Thoracic aorta (tissue), 2 donors: ENCODE results near the gene SMIM1. TPM values are rescaled to one million over a fixed set of nuclear protein-coding genes. Genes with fewer than 3 reads are reported as not detected.

ENCODE experiments used
- ATAC-seq: fragments of 150-250 bp; one replicate; pipeline ENCODE4 v1.8.0; 2017; ENCODE audit warnings: low read depth; ENCODE audit not compliant: insufficient number of reproducible peaks, low FRiP score
- DNase-seq: peaks from one replicate; pipeline ENCODE4 v3.0.0-alpha.2; 2020; ENCODE audit warnings: low spot score
- H3K27ac ChIP-seq, 2 donors: fragments of 200-600 bp; sonication (generic); 1 replicate in 1 of 2; 2 replicates in 1 of 2; pipeline ENCODE4 v1.5.1; 2016; ENCODE audit warnings: mild to moderate bottlenecking in 2 of 2, moderate library complexity in 2 of 2
- H3K27me3 ChIP-seq: fragments of 200-600 bp; sonication (generic); replicated peaks from 2 replicates; pipeline ENCODE4 v1.6.0; 2016; ENCODE audit warnings: mild to moderate bottlenecking; ENCODE audit not compliant: insufficient read depth
- H3K36me3 ChIP-seq: fragments of 200-600 bp; sonication (generic); one replicate; pipeline ENCODE4 v1.5.1; 2016
- H3K4me1 ChIP-seq, 2 donors: fragments of 200-600 bp; sonication (generic); 1 replicate in 1 of 2; 2 replicates in 1 of 2; pipeline versions ENCODE4 v1.5.1 to v1.6.0; 2016; ENCODE audit warnings: low read depth in 2 of 2, mild to moderate bottlenecking in 1 of 2; ENCODE audit not compliant: control insufficient read depth in 1 of 2
- H3K4me3 ChIP-seq: fragments of 200-600 bp; sonication (generic); 2 replicates; pipeline ENCODE4 v1.5.1; 2016; ENCODE audit warnings: mild to moderate bottlenecking
- H3K9me3 ChIP-seq: fragments of 200-600 bp; sonication (generic); 2 replicates; pipeline ENCODE4 v1.5.1; 2016
- CTCF ChIP-seq: fragments of 200-600 bp; sonication (generic); IDR thresholded peaks from one replicate; pipeline ENCODE4 v1.5.1; 2019; ENCODE audit warnings: antibody characterized with exemption
- total RNA-seq, 2 donors: library from RNA; depleted of rRNA; stranded (reverse); fragments of >200 nt; gene quantifications; one replicate each; pipeline versions ENCODE4 v1.1.0 to v1.2.3, GENCODE V29; 2016

Gene SMIM1
- total RNA-seq, 2 donors from 2014 or later: 2.6 to 4.6 TPM

GRCh38 chr1:3774946-3775489, 2.5 kb downstream of the SMIM1 start:
- Histone ChIP-seq H3K27me3 (no peaks in the 10 kb centered on the region), H3K4me1 (peaks cover 6 to 23% of the 10 kb centered on the region in 2 donors), H3K9me3 (no peaks in the 10 kb centered on the region), H3K36me3 (peaks cover 10% of the 10 kb centered on the region), H3K27ac (no peak overlapping the region), H3K4me3 (no peak overlapping the region)
- ATAC-seq (no peak), DNase-seq (no peak)
- TF ChIP-seq CTCF: no peak

GRCh38 chr1:3775490-3776230, 3.1 kb downstream of the SMIM1 start:
- no peak for TF ChIP-seq CTCF
- DNase-seq (no peak), ATAC-seq (no peak)
- H3K9me3 ChIP-seq: no peaks in the 10 kb centered on the region
- H3K4me3 ChIP-seq: no peak overlapping the region
- no peak overlapping the region for H3K27ac ChIP-seq
- H3K27me3 ChIP-seq: no peaks in the 10 kb centered on the region
- H3K4me1 ChIP-seq: peaks cover 6 to 23% of the 10 kb centered on the region in 2 donors
- H3K36me3 ChIP-seq: peaks cover 10% of the 10 kb centered on the region

DNA sequence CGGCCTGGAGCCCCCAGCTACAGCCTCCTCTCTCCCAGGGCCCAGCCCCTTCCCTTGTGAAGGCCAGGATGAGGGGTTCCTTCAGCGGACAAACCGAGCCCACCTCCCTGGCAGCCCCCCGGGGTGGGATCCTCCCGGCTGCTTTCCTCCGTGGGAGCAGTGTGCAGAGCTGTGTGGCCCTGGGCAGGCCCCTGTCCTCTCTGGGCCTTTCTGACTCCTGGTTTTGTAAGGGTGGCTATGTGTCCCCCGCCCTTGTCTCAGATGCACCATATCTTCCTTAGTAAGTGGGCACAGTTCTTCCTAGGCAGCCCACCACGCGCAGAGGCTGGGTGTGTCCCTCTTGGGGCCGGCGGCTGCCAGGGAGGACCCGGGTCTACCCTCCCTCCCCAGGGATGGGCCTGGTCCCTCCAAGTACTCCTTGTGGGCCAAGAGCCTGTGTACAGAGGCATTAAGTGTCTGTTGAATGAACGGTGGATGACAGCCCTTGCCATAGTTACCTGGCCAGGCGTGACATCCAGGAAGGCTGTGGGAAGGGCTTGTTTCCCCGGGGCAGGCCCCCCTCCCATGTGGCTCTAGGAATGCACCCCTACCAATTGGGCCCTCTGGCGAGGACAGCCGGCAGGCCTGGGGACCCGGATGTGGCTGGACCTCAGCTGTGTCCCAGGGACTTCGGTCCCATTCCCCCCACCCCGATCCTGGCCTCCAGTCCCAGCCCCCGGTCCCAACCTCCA, 3.8 kb downstream of the SMIM1 start:
- H3K4me1 ChIP-seq: peaks cover 6 to 20% of the 10 kb centered on the region in 2 donors
- H3K9me3 ChIP-seq: no peaks in the 10 kb centered on the region
- TF ChIP-seq CTCF: no peak
- no peaks in the 10 kb centered on the region for H3K27me3 ChIP-seq
- no peak for ATAC-seq
- H3K4me3 ChIP-seq: no peak overlapping the region
- peaks cover 16% of the 10 kb centered on the region for H3K36me3 ChIP-seq
- H3K27ac ChIP-seq: no peak overlapping the region
- no peak for DNase-seq

DNA sequence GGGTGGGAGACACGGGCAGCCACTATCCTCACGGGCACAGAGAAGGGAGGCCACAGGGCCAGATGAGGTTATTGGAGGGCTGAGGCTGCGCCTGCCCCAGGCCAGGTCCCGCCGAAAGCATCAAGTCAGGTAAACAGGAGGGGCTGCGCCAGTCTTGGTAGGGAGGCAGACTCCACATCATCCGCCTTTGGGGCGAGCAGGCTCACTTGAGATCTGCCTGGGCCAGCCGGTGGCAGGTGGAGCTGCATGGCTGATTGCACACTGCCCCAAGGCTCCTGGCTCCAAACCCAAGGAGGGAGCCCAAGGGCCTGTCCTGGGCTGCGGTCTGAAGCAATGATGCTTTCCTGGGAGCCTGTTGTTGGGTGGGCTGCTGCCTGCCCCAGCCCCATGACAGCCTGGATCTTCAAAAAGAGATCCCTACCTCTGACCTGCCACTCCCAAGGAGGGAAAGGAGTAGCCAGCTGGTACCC, 4.6 kb downstream of the SMIM1 start:
- ATAC-seq: no peak
- H3K27me3 ChIP-seq: no peaks in the 10 kb centered on the region
- no peak overlapping the region for H3K4me3 ChIP-seq
- H3K9me3 ChIP-seq: no peaks in the 10 kb centered on the region
- H3K27ac ChIP-seq: no peak overlapping the region
- H3K4me1 ChIP-seq: peaks cover 3 to 13% of the 10 kb centered on the region in 2 donors
- peaks cover 23% of the 10 kb centered on the region for H3K36me3 ChIP-seq
- no peak for DNase-seq
- no peak for TF ChIP-seq CTCF
